Thoracic aorta (tissue), 2 donors: ENCODE results near the gene CIDEC. TPM values are rescaled to one million over a fixed set of nuclear protein-coding genes. Genes with fewer than 3 reads are reported as not detected.
A peak's percentile ranks its signal among the peaks of the same experiment; 100 is the strongest.
"Not testable (repeated sequence)": the region's sequence is repeated elsewhere in the genome, so short reads cannot be mapped to it uniquely, and the experiment has no call there.

Experiments used
- ATAC-seq: fragments of 150-250 bp; one replicate; pipeline ENCODE4 v1.8.0; 2017; ENCODE audit warnings: low read depth; ENCODE audit not compliant: insufficient number of reproducible peaks, low FRiP score
- DNase-seq: peaks from one replicate; pipeline ENCODE4 v3.0.0-alpha.2; 2020; ENCODE audit warnings: low spot score
- H3K27ac ChIP-seq, 2 donors: fragments of 200-600 bp; sonication (generic); 1 replicate in 1 of 2; 2 replicates in 1 of 2; pipeline ENCODE4 v1.5.1; 2016; ENCODE audit warnings: mild to moderate bottlenecking in 2 of 2, moderate library complexity in 2 of 2
- H3K27me3 ChIP-seq: fragments of 200-600 bp; sonication (generic); replicated peaks from 2 replicates; pipeline ENCODE4 v1.6.0; 2016; ENCODE audit warnings: mild to moderate bottlenecking; ENCODE audit not compliant: insufficient read depth
- H3K36me3 ChIP-seq: fragments of 200-600 bp; sonication (generic); one replicate; pipeline ENCODE4 v1.5.1; 2016
- H3K4me1 ChIP-seq, 2 donors: fragments of 200-600 bp; sonication (generic); 1 replicate in 1 of 2; 2 replicates in 1 of 2; pipeline versions ENCODE4 v1.5.1 to v1.6.0; 2016; ENCODE audit warnings: low read depth in 2 of 2, mild to moderate bottlenecking in 1 of 2; ENCODE audit not compliant: control insufficient read depth in 1 of 2
- H3K4me3 ChIP-seq: fragments of 200-600 bp; sonication (generic); 2 replicates; pipeline ENCODE4 v1.5.1; 2016; ENCODE audit warnings: mild to moderate bottlenecking
- H3K9me3 ChIP-seq: fragments of 200-600 bp; sonication (generic); 2 replicates; pipeline ENCODE4 v1.5.1; 2016
- total RNA-seq, 2 donors: library from RNA; depleted of rRNA; stranded (reverse); fragments of >200 nt; gene quantifications; one replicate each; pipeline versions ENCODE4 v1.1.0 to v1.2.3, GENCODE V29; 2016
- TF ChIP-seq, protein P1 (sequence below): fragments of 200-600 bp; sonication (generic); IDR thresholded peaks from one replicate; pipeline ENCODE4 v1.5.1; 2019; ENCODE audit warnings: antibody characterized with exemption

CIDEC gene
- total RNA-seq, 2 donors from 2014 or later, result 2.0 to 2.6 TPM

DNA sequence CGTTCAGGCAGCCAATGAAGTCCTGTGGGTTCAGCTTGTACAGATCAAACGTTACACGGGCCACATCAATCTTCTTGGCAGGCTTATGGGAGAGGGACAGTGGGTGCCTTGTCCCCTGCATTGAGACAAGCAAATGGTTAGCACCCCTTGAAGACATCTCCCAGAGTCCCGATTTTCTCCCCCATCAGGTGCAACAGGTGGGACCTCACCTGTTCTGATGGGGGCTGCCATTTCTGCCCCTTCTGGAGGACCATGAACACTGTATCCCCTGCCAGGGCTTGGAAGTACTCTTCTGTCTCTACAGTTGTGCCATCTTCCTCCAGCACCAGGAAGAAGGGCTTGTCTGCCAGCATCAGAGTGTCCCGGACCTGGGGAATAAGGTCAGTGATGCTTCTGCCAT lies 10.1 kb downstream of the CIDEC start:
- ATAC-seq (no peak), DNase-seq (no peak)
- Histone ChIP-seq H3K27me3 (no peaks in the 10 kb centered on the region), H3K9me3 (no peaks in the 10 kb centered on the region), H3K36me3 (no peaks in the 10 kb centered on the region), H3K4me1 (peaks cover 5 to 20% of the 10 kb centered on the region in 2 donors), H3K27ac (no peak overlapping the region), H3K4me3 (no peak overlapping the region)
- TF ChIP-seq, protein P1, sequence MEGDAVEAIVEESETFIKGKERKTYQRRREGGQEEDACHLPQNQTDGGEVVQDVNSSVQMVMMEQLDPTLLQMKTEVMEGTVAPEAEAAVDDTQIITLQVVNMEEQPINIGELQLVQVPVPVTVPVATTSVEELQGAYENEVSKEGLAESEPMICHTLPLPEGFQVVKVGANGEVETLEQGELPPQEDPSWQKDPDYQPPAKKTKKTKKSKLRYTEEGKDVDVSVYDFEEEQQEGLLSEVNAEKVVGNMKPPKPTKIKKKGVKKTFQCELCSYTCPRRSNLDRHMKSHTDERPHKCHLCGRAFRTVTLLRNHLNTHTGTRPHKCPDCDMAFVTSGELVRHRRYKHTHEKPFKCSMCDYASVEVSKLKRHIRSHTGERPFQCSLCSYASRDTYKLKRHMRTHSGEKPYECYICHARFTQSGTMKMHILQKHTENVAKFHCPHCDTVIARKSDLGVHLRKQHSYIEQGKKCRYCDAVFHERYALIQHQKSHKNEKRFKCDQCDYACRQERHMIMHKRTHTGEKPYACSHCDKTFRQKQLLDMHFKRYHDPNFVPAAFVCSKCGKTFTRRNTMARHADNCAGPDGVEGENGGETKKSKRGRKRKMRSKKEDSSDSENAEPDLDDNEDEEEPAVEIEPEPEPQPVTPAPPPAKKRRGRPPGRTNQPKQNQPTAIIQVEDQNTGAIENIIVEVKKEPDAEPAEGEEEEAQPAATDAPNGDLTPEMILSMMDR, result no peak

DNA sequence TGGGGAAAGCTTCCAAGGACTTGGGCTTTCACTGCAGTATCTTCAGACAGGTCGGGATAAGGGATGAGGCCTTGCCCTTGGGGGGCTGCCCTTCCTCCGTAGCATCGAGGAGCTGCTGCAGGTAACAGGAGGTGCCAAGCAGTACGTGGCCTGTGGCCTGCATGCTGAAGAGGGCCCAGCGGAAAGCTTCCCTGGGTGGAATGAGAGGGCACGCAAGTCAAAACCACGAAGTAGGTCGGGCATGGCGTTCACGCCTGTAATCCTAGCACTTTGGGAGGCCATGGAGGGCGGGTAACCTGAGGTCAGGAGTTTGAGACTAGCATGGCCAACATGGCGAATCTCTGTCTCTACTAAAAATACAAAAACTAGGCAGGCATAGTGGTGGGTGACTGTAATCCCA lies 12.9 kb downstream of the CIDEC start:
- no peaks in the 10 kb centered on the region for H3K36me3 ChIP-seq
- no peak for ATAC-seq
- no peak for DNase-seq
- no peak overlapping the region for H3K4me3 ChIP-seq
- TF ChIP-seq, protein P1, result no peak
- H3K9me3 ChIP-seq, result no peaks in the 10 kb centered on the region
- H3K27me3 ChIP-seq, result no peaks in the 10 kb centered on the region
- H3K27ac ChIP-seq, result peak overlapping the region; percentile 38 to 51
- H3K4me1 ChIP-seq, result peaks cover 13 to 34% of the 10 kb centered on the region in 2 donors

DNA sequence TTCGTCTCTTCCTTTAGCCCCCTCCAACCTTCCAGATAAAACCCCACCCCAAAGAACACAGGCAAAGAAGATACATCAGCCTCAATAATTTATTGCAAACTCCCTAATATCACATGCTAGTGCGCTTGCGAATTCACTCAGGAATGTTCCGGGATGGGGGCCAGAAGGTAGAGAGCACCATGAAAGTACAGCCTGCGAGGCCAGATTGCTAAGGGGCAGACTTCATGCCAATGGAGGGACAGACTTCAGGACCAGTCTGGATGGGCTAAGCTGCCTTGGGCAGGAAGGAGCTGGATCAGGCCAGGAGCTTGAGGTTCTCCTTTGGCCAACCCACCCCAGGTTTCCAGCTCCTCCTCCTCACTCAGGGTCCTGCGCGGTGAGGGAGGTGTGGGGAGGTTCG lies 13.4 kb downstream of the CIDEC start:
- Histone ChIP-seq H3K27me3 (no peaks in the 10 kb centered on the region), H3K27ac (peak overlapping the region; percentile 38 to 51), H3K4me3 (no peak overlapping the region), H3K4me1 (peaks cover 13 to 34% of the 10 kb centered on the region in 2 donors), H3K36me3 (no peaks in the 10 kb centered on the region), H3K9me3 (no peaks in the 10 kb centered on the region)
- DNase-seq, result no peak
- TF ChIP-seq, protein P1, result no peak
- ATAC-seq, result no peak

DNA sequence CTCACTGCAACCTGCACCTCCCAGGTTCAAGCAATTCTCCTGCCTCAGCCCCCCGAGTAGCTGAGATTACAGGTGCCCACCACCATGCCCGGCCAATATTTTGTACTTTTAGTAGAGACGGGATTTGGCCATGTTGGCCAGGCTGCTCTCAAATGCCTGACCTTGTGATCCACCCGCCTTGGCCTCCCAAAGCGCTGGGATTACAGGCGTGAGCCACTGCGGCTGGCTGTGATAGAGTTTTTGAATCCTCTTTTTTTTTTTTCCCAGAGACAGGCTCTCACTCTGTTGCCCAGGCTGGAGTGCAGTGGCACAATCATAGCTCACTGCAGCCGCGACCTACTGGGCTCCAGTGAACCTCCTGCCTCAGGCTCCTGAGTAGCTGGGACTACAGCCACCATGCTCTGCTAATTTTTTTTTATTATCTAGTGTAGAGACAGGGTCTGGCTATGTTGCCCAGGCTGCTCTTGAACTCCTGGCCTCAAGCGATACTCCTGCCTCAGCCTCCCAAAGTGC lies 14.9 kb downstream of the CIDEC start:
- H3K4me3 ChIP-seq, result not testable (repeated sequence)
- H3K4me1 ChIP-seq, result peaks cover 13 to 34% of the 10 kb centered on the region in 2 donors

DNA sequence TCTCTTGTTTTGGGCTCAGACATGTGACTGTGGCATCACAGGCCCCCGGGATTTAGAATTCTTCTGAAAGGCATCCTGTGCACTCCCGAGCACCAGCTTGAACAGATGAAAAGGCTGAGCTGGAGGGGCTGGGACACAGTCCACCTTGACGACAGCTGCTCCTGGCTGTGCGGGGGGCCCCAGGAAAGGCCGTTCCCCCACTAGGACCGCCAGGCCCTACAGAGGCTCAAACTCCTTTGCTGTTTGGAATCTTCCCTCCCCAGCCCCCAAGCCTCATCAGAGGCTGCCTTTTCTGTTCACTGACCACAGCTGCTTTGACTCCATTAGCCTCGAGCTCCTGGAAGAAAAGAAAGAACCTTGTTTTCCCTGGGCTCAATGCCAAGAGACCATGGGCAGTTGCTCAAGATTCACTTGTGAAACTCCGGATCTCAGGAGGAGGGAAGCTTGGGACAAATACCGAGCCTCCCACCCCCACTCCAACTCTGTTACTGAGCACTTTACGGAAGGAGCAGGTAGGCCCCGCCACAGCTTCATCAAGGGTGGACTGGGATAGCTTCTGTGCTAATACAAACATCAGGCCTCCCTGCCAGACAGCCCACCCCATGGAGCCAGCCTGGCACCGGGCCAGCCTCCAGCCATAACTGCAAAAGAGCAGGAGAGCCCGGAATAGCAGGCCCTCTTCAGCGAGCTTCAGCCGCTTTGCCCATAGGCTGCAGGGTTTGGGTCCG lies 15.7 kb downstream of the CIDEC start:
- H3K4me1 ChIP-seq, result peaks cover 13 to 34% of the 10 kb centered on the region in 2 donors

More for the DNA sequence above, 14.9 kb downstream of the CIDEC start:
- not testable (repeated sequence) for DNase-seq, H3K27ac ChIP-seq, H3K36me3 ChIP-seq, H3K9me3 ChIP-seq, H3K27me3 ChIP-seq, ATAC-seq

More for the DNA sequence above, 15.7 kb downstream of the CIDEC start:
- peak overlapping the region; percentile 11 for H3K4me3 ChIP-seq
- no peaks in the 10 kb centered on the region for H3K27me3 ChIP-seq
- no peak for DNase-seq
- TF ChIP-seq, protein P1, result no peak
- H3K9me3 ChIP-seq, result no peaks in the 10 kb centered on the region
- ATAC-seq, result peak; percentile 65
- H3K27ac ChIP-seq, result peak overlapping the region in 1 of 2 donors; percentile 28
- no peaks in the 10 kb centered on the region for H3K36me3 ChIP-seq
